Measurements from ENCODE around the gene EEF1AKMT1. TPM values are rescaled to one million over a fixed set of nuclear protein-coding genes. Genes with fewer than 3 reads are reported as not detected.

EEF1AKMT1 gene
- total RNA-seq, 1 experiment from 2014 or later, result 6.1 TPM

DNA sequence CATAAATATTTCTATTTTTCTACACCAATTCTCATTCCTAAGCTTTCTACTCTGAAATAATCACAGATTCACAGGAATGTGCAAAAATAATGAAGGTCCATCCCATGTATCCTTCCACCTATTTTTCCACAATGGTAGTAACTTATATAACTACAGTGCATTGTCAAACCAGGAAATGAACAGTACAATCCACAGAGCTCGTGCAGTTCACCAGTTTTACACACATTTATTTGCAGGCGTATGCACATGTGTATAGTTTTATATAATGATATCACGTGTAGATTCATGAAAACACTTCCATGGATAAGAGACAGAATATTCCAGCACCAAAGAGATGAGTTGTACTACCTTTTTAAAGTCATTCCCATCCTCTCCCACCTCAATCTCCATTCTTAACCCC, 12.9 kb downstream of the EEF1AKMT1 start:
- no peak overlapping the region for H3K4ac ChIP-seq (ENCODE audit: low read depth, low read length)
- no peak overlapping the region for H2BK12ac ChIP-seq (ENCODE audit: insufficient read length, low read depth, low read length)
- Mint-ChIP-seq H3K27me3 (ENCODE audit: low read depth) (no peaks in the 10 kb centered on the region), H3K9me3 (peaks cover 14 to 17% of the 10 kb centered on the region in 2 experiments), H3K4me1 (peaks cover 10 to 24% of the 10 kb centered on the region in 2 experiments), H3K27ac (no peak overlapping the region), H3K36me3 (ENCODE audit: insufficient read depth in 1 of 3, low read depth in 3 of 3) (peaks cover 8 to 11% (median 9%) of the 10 kb centered on the region in 3 experiments; a peak in 5 of 7 replicates), H3K4me3 (no peak overlapping the region)
- H3K9ac ChIP-seq (ENCODE audit: extremely low read depth, insufficient read length, low read length), result no peak overlapping the region
- no peaks in the 10 kb centered on the region for H3K9me3 ChIP-seq (ENCODE audit: control insufficient read depth, low read depth, low read length)
- no peak overlapping the region for H2AFZ ChIP-seq (ENCODE audit: low read length)
- H3K14ac ChIP-seq (ENCODE audit: insufficient read depth, low read length), result no peak overlapping the region
- no peak for DNase-seq
- H3K56ac ChIP-seq (ENCODE audit: insufficient read length, low read depth, low read length), result no peak overlapping the region
- H3K18ac ChIP-seq (ENCODE audit: insufficient read length, low read depth, low read length), result no peak overlapping the region
- no peak overlapping the region for H2BK15ac ChIP-seq (ENCODE audit: low read depth, low read length)
- no peaks in the 10 kb centered on the region for H3K23me2 ChIP-seq (ENCODE audit: insufficient read length, low read depth, low read length, poor library complexity, severe bottlenecking)
- WGBS (ENCODE audit: extremely low coverage, insufficient read length, low lambda C conversion rate), result no CpG with 5 or more reads among the region's 3 CpGs
- H3K4me2 ChIP-seq (ENCODE audit: insufficient read depth, insufficient read length, low read length), result no peak overlapping the region
- no peak overlapping the region for H3K23ac ChIP-seq (ENCODE audit: insufficient read length, low read depth, low read length)
- TF ChIP-seq, protein P1, sequence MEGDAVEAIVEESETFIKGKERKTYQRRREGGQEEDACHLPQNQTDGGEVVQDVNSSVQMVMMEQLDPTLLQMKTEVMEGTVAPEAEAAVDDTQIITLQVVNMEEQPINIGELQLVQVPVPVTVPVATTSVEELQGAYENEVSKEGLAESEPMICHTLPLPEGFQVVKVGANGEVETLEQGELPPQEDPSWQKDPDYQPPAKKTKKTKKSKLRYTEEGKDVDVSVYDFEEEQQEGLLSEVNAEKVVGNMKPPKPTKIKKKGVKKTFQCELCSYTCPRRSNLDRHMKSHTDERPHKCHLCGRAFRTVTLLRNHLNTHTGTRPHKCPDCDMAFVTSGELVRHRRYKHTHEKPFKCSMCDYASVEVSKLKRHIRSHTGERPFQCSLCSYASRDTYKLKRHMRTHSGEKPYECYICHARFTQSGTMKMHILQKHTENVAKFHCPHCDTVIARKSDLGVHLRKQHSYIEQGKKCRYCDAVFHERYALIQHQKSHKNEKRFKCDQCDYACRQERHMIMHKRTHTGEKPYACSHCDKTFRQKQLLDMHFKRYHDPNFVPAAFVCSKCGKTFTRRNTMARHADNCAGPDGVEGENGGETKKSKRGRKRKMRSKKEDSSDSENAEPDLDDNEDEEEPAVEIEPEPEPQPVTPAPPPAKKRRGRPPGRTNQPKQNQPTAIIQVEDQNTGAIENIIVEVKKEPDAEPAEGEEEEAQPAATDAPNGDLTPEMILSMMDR (conservative IDR thresholded peaks at IDR 0.05), result no peak
- no peaks in the 10 kb centered on the region for H4K20me1 ChIP-seq (ENCODE audit: control insufficient read depth, insufficient read depth, insufficient read length)
- H3K27me3 ChIP-seq (ENCODE audit: insufficient read depth, low read length), result no peaks in the 10 kb centered on the region
- no peaks in the 10 kb centered on the region for H3K79me2 ChIP-seq (ENCODE audit: insufficient read depth, low read length)
- H2BK120ac ChIP-seq (ENCODE audit: low read depth, low read length, poor library complexity, severe bottlenecking), result no peak overlapping the region
- no peak overlapping the region for H3T11ph ChIP-seq (ENCODE audit: low read length)
- H3K79me1 ChIP-seq (ENCODE audit: insufficient read depth, low read depth, low read length, poor library complexity, severe bottlenecking), result no peaks in the 10 kb centered on the region
- H2BK5ac ChIP-seq (ENCODE audit: insufficient read length, low read length), result no peak overlapping the region
- no peak overlapping the region for H4K8ac ChIP-seq (replicated peaks; ENCODE audit: insufficient read length, low read depth, low read length)
- no peak overlapping the region for H2BK20ac ChIP-seq (ENCODE audit: low read depth, low read length, poor library complexity, severe bottlenecking)
- H4K5ac ChIP-seq (ENCODE audit: insufficient read length, low read depth, low read length), result no peak overlapping the region
- no peaks in the 10 kb centered on the region for H3K4me1 ChIP-seq (ENCODE audit: insufficient read depth, low read length)
- no peak overlapping the region for H2AK5ac ChIP-seq (ENCODE audit: insufficient read length, low read length)
- no peak overlapping the region for H4K91ac ChIP-seq (ENCODE audit: insufficient read length, low read depth, low read length)
- H3K27ac ChIP-seq (ENCODE audit: insufficient read length, low read depth, low read length), result no peak overlapping the region

All from H9 (cell line).